Measurements from ENCODE around the gene PAXX.

Gene PAXX

DNA sequence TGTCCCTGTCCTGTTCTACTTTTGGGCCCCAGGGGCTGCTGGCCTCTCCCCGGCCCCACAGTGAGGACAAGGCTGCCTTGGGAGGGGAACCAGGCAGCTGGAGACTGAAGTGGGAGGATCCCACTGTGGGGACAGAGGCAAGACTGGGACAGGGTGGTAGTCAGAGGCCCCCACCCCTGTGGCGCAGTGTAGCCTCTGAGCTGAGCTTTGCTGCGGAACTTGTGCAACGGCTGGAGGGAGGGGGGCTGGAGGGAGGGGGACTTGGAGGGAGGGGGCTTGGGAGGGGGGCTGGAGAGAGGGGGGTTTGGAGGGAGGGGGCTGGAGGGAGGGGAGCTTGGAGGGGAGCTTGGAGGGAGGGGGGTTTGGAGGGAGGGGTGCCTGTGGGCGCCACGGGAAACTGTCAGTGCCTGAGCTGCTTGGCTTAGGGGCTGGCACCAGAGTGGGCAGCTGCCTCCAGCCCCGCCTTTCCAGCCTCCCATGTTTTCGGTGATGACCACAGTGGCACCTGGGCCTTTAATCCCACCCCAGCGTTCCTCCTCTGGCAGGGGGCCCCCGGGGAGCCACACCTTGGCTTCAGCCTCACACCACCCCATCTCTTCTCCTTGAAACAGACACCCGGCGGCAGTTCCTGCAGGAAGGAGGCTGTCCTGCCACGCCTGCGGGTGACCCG is 42.0 kb downstream of the PAXX start:
- DNase-seq, result no peak

DNA sequence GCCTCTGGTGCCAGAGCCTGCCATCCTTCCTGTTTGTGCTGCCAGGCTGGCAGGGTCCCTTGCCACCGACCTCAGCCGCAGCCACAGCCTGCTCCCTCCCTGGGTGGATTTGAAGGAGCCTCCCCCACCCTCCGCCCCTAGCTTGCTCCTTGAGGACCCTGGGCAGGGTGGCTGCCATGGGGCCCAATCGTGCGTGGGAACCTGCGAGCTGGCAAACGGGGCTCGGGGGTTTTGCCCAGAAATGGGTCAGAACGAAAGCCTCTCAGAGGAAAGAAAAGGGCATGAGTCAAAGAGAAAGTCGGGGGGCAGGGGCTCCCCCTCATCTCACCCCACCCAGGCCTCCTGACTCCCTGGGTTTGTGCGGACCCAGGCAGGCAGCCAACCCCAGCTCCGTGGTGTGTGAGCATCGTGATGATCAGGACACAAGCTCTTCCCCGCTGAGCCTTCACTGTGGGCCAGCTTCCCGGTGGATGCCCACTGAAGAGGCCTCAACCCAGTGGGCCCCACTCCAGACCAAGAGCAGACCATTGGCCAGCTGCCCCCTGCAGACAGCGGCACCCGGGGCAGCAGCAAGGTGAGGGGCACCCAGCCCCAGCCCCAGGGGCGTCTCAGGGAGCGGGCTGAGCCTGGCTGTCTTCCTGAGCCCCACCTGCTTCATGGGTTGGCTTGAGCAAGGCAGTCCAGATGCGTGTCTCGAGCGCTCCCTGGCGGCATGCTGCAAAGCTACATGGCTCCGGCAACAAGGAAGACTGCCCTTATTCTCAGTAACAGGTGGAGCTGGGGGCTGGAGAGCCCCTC is 42.7 kb downstream of the PAXX start:
- peak; percentile 89 for DNase-seq

DNA sequence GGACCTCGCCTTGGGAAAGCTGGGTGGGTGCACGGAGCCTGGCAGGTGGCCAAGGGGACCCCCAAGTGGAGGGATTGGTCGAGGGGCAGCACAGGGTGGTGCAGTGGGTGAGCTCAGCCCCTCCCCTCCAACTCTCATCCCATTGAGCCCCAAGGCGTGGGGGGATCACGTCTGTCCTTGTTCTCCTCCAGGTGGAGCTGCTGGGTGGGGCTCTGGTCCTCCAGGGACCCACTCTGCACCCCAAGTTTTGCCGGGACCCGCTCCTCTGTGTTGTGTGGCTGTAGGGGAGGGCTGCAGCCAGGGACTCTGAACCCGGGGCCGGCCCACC is 43.2 kb downstream of the PAXX start:
- no peak for DNase-seq

DNA sequence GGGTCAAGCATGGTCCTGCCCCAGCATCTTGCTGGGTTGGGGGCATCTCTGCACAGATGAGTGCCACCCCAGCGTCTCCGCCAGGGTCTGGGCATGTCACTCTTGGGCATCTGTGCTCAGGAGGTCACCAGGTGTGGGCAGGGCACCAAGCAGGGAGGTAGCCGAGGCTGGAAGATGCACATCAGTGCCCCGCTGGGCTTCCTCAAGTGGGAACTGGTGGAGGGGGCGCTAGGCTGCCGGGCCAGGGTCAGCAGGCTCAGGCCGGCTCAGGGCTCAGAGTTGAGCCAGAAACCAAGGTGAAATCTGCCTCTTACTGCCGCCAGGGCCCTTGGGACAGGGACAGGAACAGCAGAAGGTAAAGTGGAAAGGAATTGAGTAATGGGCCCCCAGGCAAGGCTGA is 43.7 kb downstream of the PAXX start:
- no peak for DNase-seq

DNA sequence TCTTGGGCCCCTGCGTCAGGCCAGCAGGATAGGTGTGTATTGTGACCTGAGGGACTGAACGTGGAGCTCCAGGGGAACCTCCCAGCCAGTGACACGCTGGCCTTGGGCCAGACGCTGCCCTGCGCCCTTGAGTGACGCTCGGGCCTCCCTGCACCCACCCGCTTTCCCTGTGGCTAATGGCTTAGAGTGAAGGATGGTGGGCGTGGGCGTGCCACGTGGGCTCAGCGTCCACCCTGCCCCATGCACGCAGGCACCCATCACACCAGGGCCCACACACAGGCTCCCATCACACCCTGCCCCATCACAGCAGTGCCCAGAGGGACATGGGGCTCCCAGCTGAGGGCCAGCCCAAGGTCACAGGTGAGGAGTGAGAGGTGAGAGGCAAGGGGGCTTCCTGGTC is 44.8 kb downstream of the PAXX start:
- DNase-seq, result no peak

DNA sequence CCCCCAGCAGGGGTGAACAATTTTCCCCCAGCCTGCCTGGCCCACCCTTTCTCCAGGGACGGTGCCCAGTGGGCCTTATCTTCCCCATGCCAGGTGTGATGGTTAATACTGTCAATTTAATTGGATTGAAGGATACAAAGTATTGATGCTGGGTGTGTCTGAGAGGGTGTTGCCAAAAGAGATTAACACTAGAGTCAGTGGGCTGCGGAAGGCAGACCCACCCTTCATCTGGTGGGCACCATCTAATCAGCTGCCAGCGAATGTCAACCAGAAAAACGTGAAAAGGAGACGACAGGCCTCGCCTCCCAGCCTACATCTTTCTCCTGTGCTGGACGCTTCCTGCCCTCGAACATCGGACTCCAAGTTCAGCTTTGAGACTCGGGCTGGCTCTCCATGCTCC is 45.3 kb downstream of the PAXX start:
- no peak for DNase-seq

DNA sequence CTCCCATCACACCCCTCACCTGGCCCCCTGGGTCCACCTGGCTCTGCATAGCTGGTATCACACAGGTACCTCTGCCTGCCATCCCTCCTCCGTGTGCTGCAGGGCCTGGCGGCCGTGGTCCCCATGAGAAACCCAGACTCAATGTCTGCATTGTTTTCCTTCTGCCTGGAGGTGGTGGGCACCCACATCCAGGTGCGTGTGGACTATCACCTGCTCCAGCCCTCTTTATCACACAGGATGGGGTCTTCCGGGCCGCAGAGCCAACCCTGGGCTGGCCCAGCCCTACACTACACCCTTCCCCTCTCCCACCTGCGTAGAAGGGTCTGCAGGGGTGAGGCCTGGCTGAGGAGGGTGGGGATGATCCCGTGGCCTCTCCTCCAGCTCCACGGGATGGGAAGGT is 46.7 kb downstream of the PAXX start:
- DNase-seq, result no peak

DNA sequence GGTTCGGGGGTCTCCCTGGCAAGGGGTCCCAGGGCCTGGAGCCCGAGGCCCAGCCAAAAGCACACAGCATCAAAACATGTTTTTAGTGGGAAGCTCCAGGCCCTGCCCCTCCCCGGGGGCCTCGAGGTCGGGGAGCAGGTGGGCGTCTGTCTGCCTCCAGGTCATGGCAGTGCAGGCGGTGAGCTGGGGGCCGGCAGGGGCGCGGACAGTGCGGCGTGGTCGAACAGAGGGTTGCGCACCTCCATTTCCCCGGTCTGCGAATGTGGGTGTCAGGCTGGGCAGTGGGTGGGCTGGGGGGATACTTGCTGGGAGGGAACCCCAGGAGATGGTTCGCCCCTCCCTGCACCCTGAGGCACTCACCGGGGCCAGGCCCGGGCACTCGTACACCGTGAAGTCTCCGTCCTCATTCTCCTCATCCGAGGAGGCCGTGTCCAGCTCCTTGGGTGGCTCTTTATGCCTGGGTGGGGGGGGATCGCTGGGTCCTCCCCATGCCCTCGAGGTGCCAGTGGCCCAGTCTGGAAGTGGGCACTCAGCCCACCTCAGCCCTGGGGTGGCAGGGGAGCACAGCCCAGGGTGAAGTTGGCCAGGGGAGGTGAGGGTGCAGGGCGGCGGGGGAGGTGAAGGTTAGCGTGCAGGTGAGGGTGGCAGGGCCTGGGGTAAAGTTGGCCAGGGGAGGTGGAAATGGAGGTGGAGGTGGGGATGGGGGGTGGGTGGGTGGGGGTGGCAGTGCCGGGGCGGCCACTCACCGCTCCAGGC is 47.6 kb downstream of the PAXX start:
- no peak for DNase-seq

DNA sequence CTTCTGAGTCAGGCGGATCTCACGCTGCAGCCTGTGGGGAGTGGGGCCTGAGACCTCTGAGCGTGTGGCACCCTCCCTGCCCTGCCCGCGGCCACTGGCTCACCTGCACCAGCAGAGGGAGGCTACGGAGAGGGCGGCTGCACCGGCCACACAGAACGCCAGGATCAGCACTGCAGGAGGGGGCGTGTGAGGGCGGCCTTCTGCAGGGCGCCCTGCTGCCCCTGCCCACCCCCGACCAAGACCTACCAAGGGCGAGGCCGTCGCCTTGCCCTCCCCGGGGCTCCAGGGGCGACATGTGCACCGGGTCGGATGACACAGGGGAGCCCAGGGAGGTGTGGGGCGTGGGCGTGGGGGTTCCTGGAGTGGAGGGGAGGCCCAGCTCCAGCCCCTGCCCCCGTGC is 48.3 kb downstream of the PAXX start:
- no peak for DNase-seq

DNA sequence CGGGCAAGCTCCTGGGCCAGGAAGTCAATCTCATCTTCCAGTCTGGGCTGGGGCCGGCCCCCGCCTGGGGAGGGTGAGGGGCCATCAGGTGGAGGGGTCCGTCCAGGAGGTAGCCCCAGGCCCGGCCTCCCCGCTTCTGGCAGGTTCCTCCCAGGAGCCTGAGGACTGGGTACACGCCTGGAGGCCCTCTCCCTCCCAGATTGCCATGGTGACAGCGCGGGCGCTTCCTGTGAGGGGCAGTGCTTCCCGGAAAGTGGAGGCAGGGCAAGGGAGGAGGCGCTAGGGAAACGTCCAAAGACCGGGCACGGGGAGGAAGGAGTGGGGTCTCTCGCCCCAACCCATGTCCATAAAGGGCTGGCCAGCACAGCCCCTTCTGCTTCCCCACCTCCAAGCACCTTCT is 48.9 kb downstream of the PAXX start:
- no peak for DNase-seq

DNA sequence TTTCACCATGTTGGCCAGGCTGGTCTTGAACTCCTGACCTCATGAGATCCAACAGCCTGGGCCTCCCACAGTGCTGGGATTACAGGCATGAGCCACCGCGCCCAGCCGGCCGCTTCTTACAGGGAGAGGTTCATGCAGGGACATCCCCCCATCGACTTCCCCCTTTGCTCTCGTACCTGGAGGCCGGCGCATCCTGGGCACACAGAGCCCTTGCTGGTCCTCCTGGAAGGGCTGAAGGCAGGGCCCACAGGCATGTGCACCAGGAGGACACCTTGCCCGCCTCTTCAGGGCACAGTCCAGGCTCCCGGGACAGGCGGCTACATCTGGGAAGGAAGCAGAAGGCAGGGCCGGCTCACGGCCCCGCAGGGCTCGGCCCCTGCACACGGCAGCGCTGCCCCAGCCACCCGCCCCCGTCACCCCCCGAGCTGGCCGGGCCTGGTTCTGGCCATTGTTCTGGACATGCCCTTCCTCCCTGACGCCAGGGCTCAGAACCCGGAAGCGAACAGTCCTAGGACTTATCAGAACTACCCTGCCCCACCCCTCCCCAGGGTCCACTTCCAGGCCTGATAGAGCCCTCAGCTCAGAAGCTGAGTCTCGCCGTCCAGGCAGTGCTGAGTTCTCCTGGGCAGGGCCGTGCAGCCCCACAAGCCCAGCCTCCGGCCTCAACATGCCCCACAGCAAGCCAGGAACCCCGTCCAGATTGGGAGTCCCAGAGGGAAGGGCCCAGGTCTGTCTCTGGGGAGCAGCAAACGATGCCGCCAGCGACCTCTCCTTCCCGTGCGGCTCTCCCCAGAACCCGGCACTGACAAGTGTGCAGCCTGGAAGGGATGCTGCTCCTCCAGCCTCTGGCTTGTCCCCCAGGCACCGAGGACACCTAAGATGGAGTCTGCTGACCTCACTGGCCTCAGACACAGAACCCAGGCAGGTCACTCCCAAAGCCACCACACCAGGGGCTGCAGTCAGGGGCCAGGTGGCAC is 50.8 kb downstream of the PAXX start:
- no peak for DNase-seq

Measured in activated naive CD4-positive, alpha-beta T cell treated with anti-CD3 and anti-CD28 coated beads, Interleukin-2, amount 50 U/mL, for 16 hours (primary cell).